Thyroid gland (tissue), 4 donors: Measurements from ENCODE around the gene GABRP. TPM values are rescaled to one million over a fixed set of nuclear protein-coding genes. Genes with fewer than 3 reads are reported as not detected.
"Not testable (repeated sequence)": the region's sequence is repeated elsewhere in the genome, so short reads cannot be mapped to it uniquely, and the experiment has no call there.

Experiments used
- DNase-seq, 2 donors: peaks; one replicate each; pipeline ENCODE4 v3.0.0-alpha.2; 2019
- H3K27ac ChIP-seq, 3 donors: fragments of 200-600 bp; sonication (generic); 1 replicate in 2 of 3; 2 replicates in 1 of 3; pipeline ENCODE4 v1.5.1; 2016 to 2019; ENCODE audit warnings: mild to moderate bottlenecking in 1 of 3, moderate library complexity in 1 of 3
- H3K27me3 ChIP-seq: fragments of 200-600 bp; sonication (generic); one replicate; pipeline ENCODE4 v1.5.1; 2019
- H3K36me3 ChIP-seq, 2 donors: fragments of 200-600 bp; sonication (generic); one replicate each; pipeline ENCODE4 v1.5.1; 2016 to 2019
- H3K4me1 ChIP-seq, 2 donors: fragments of 200-600 bp; sonication (generic); one replicate each; pipeline ENCODE4 v1.5.1; 2017 to 2019
- H3K4me3 ChIP-seq, 3 donors: fragments of 200-600 bp; sonication (generic); replicated peaks in 1 of 3; 1 replicate in 2 of 3; 2 replicates in 1 of 3; pipeline ENCODE4 v1.5.1; 2016; ENCODE audit warnings: mild to moderate bottlenecking in 1 of 3
- H3K9me3 ChIP-seq: fragments of 200-600 bp; sonication (generic); one replicate; pipeline ENCODE4 v1.5.1; 2017
- CTCF ChIP-seq, 6 experiments: fragments of 200-600 bp in 3 of 6; fragments of 450-650 bp in 3 of 6; sonication (generic) in 3 of 6; IDR thresholded peaks; one replicate each; pipeline ENCODE4 v1.5.1; 2016 to 2019; ENCODE audit warnings: antibody characterized with exemption in 6 of 6, mild to moderate bottlenecking in 2 of 6, inconsistent platforms in 1 of 6, moderate library complexity in 1 of 6
- POLR2A ChIP-seq, 2 donors: fragments of 450-650 bp; IDR thresholded peaks; one replicate each; pipeline ENCODE4 v1.6.1; 2017; ENCODE audit warnings: antibody characterized with exemption in 2 of 2, mild to moderate bottlenecking in 2 of 2, moderate library complexity in 1 of 2
- WGBS, 2 donors: methylation state at CpG; one replicate each; pipeline ENCODE4 v1.1.5; 2017; 5-methylcytosine and 5-hydroxymethylcytosine counted together
- intact Hi-C: fragments of 100-400 bp; cut with DNase I; formaldehyde crosslinking; loops from one replicate; pipeline ENCODE4 v1.15.1; 2023
- total RNA-seq, 4 donors: library from RNA; depleted of rRNA; stranded (reverse); fragments of >200 nt; gene quantifications; one replicate each; pipeline ENCODE4 v1.2.3, GENCODE V29; 2016

GABRP gene
- total RNA-seq, 4 donors from 2014 or later: not detected

GRCh38 chr5:170826117-170826516 lies 42.6 kb downstream of the GABRP start:
- Histone ChIP-seq H3K36me3 (no peaks in the 10 kb centered on the region), H3K27ac (no peak overlapping the region), H3K4me1 (no peaks in the 10 kb centered on the region), H3K4me3 (no peak overlapping the region), H3K9me3 (no peaks in the 10 kb centered on the region), H3K27me3 (no peaks in the 10 kb centered on the region)
- DNase-seq: no peak
- TF ChIP-seq CTCF (IDR thresholded peaks at IDR 0.05) (no peak), POLR2A (IDR thresholded peaks at IDR 0.05) (no peak)
- WGBS, 2 donors: 78 to 89% methylated on average over 2 of the region's 2 CpGs
- intact Hi-C loops: no loop called here

- H3K9me3 ChIP-seq: no peaks in the 10 kb centered on the region
- H3K27me3 ChIP-seq: no peaks in the 10 kb centered on the region
- H3K36me3 ChIP-seq: no peaks in the 10 kb centered on the region
- 83 to 85% methylated on average over 7 of the region's 7 CpGs for WGBS, 2 donors
- intact Hi-C loops: no loop called here
- DNase-seq: no peak
- H3K4me3 ChIP-seq: no peak overlapping the region
- H3K27ac ChIP-seq: no peak overlapping the region
- H3K4me1 ChIP-seq: no peaks in the 10 kb centered on the region
- TF ChIP-seq CTCF (IDR thresholded peaks at IDR 0.05) (no peak), POLR2A (IDR thresholded peaks at IDR 0.05) (no peak)
Measured at GRCh38 chr5:170832241-170832640, 48.7 kb downstream of the GABRP start.

- H3K9me3 ChIP-seq, H3K4me1 ChIP-seq, H3K27me3 ChIP-seq, H3K4me3 ChIP-seq, H3K27ac ChIP-seq, H3K36me3 ChIP-seq, intact Hi-C loops, DNase-seq: not testable (repeated sequence)
- WGBS, 2 donors: 95 to 100% methylated on average over 2 of the region's 2 CpGs
Measured at GRCh38 chr5:170833981-170834380, 50.5 kb downstream of the GABRP start.

- H3K4me1 ChIP-seq: no peaks in the 10 kb centered on the region
- no peak for TF ChIP-seq POLR2A (IDR thresholded peaks at IDR 0.05)
- no peak for TF ChIP-seq CTCF (IDR thresholded peaks at IDR 0.05)
- H3K27ac ChIP-seq: no peak overlapping the region
- DNase-seq: no peak
- intact Hi-C loops: no loop called here
- no peaks in the 10 kb centered on the region for H3K9me3 ChIP-seq
- H3K36me3 ChIP-seq: no peaks in the 10 kb centered on the region
- H3K4me3 ChIP-seq: no peak overlapping the region
- 80 to 81% methylated on average over 4 of the region's 4 CpGs for WGBS, 2 donors
- H3K27me3 ChIP-seq: no peaks in the 10 kb centered on the region
Measured at GRCh38 chr5:170836226-170836625, 52.7 kb downstream of the GABRP start.

GRCh38 chr5:170843870-170844269 lies 60.3 kb downstream of the GABRP start:
- no peak for DNase-seq
- no peak for TF ChIP-seq POLR2A (IDR thresholded peaks at IDR 0.05)
- no peak for TF ChIP-seq CTCF (IDR thresholded peaks at IDR 0.05)
- no peak overlapping the region for H3K4me3 ChIP-seq
- H3K27me3 ChIP-seq: no peaks in the 10 kb centered on the region
- no peaks in the 10 kb centered on the region for H3K9me3 ChIP-seq
- no peaks in the 10 kb centered on the region for H3K36me3 ChIP-seq
- H3K4me1 ChIP-seq: no peaks in the 10 kb centered on the region
- intact Hi-C loops: no loop called here
- WGBS, 2 donors: 78 to 86% methylated on average over 2 of the region's 2 CpGs
- no peak overlapping the region for H3K27ac ChIP-seq

GRCh38 chr5:170844651-170845050 lies 61.1 kb downstream of the GABRP start:
- no peak overlapping the region for H3K4me3 ChIP-seq
- no peaks in the 10 kb centered on the region for H3K36me3 ChIP-seq
- TF ChIP-seq CTCF (IDR thresholded peaks at IDR 0.05) (no peak), POLR2A (IDR thresholded peaks at IDR 0.05) (no peak)
- intact Hi-C loops: no loop called here
- H3K27me3 ChIP-seq: no peaks in the 10 kb centered on the region
- H3K4me1 ChIP-seq: no peaks in the 10 kb centered on the region
- WGBS, 2 donors: 71 to 92% methylated on average over 2 of the region's 2 CpGs
- no peak for DNase-seq
- no peaks in the 10 kb centered on the region for H3K9me3 ChIP-seq
- no peak overlapping the region for H3K27ac ChIP-seq
